GM18909 (cell line): ENCODE data around the gene OR4A5.
"Not testable (repeated sequence)": the region's sequence is repeated elsewhere in the genome, so short reads cannot be mapped to it uniquely, and the experiment has no call there.

Experiments
- ATAC-seq: cut with Tn5 transposase; IDR thresholded peaks from one replicate; pipeline ENCODE4 v1.9.1; 2021; ENCODE audit warnings: mild to moderate bottlenecking; ENCODE audit not compliant: unreplicated experiment, poor library complexity

The OR4A5 gene

GRCh38 chr11:54706532-54706931 is at the start of gene OR4A5:
TSS of gene OR4A5 (plus strand) at chr11:54706832. CDS start at chr11:54706885, 53 bp downstream.
- ATAC-seq, result not testable (repeated sequence)

GRCh38 chr11:54720094-54720493 is 13.5 kb downstream of the OR4A5 start:
- not testable (repeated sequence) for ATAC-seq
